HepG2 (cell line): ENCODE measurements around the gene CCDC196. TPM values are rescaled to one million over a fixed set of nuclear protein-coding genes. Genes with fewer than 3 reads are reported as not detected.

Experiments used
- ATF6 ChIP-seq: sonication (generic); formaldehyde crosslinking; conservative IDR thresholded peaks from 2 replicates; pipeline ENCODE4 v1.4.0; 2020; ENCODE audit warnings: missing genetic modification reagents
- ATRX ChIP-seq: sonication (generic); formaldehyde crosslinking; IDR thresholded peaks from 2 replicates; pipeline ENCODE4 v1.4.0; 2020; ENCODE audit warnings: missing genetic modification reagents, borderline replicate concordance
- CBX2 ChIP-seq, 2 experiments: fragments of 200-600 bp in 1 of 2; sonication (generic); formaldehyde crosslinking in 1 of 2; IDR thresholded peaks; 2 replicates each; pipeline versions ENCODE4 v1.7.0 to v1.8.1; 2018 to 2022; ENCODE audit warnings: low read depth in 2 of 2, low read length in 1 of 2, mild to moderate bottlenecking in 1 of 2, missing genetic modification reagents in 1 of 2
- ETV5 ChIP-seq: IDR thresholded peaks from 2 replicates; pipeline ENCODE4 v1.6.1; 2018; ENCODE audit warnings: missing biosample characterization, missing genetic modification reagents, inconsistent platforms, borderline replicate concordance
- FOXK2 ChIP-seq: fragments of 450-650 bp; IDR thresholded peaks from 2 replicates; pipeline ENCODE4 v1.6.1; 2016
- FOXM1 ChIP-seq: sonication (generic); formaldehyde crosslinking; IDR thresholded peaks from 2 replicates; pipeline ENCODE4 v1.5.0; 2020; ENCODE audit warnings: missing genetic modification reagents
- GABPB1 ChIP-seq: IDR thresholded peaks from 2 replicates; pipeline ENCODE4 v1.6.1; 2016; ENCODE audit warnings: mild to moderate bottlenecking, missing genetic modification reagents, moderate library complexity, missing compliant biosample characterization
- HNRNPL ChIP-seq: fragments of 200-400 bp; formaldehyde crosslinking; IDR thresholded peaks from 2 replicates; pipeline ENCODE4 v1.6.1; 2017; ENCODE audit warnings: mild to moderate bottlenecking, low read depth, low read length
- MXD4 ChIP-seq: IDR thresholded peaks from 2 replicates; pipeline ENCODE4 v1.6.1; 2016; ENCODE audit warnings: mild to moderate bottlenecking, missing biosample characterization, missing genetic modification reagents
- MYPOP ChIP-seq: sonication (generic); formaldehyde crosslinking; IDR thresholded peaks from 2 replicates; pipeline ENCODE4 v1.8.1; 2023; ENCODE audit warnings: mild to moderate bottlenecking, moderate library complexity, missing genetic modification reagents
- NCOR1 ChIP-seq: fragments of 200-600 bp; sonication (generic); IDR thresholded peaks from 2 replicates; pipeline ENCODE4 v1.7.0; 2017; ENCODE audit warnings: antibody characterized with exemption, low read length, borderline replicate concordance
- PRDM15 ChIP-seq: sonication (generic); formaldehyde crosslinking; IDR thresholded peaks from 2 replicates; pipeline ENCODE4 v1.4.0; 2020; ENCODE audit warnings: missing genetic modification reagents
- SALL1 ChIP-seq: sonication (generic); formaldehyde crosslinking; IDR thresholded peaks from 2 replicates; pipeline ENCODE4 v1.8.0; 2022; ENCODE audit warnings: mild to moderate bottlenecking, missing genetic modification reagents
- SOX5 ChIP-seq: IDR thresholded peaks from 2 replicates; pipeline ENCODE4 v1.6.1; 2016; ENCODE audit warnings: borderline replicate concordance
- TCF12 ChIP-seq, 2 experiments: fragments of 450-650 bp in 1 of 2; sonication (generic) in 1 of 2; formaldehyde crosslinking in 1 of 2; IDR thresholded peaks; 2 replicates each; pipeline versions ENCODE4 v1.6.1 to v1.8.0; 2017 to 2022; ENCODE audit warnings: antibody characterized with exemption in 1 of 2, mild to moderate bottlenecking in 1 of 2, missing genetic modification reagents in 1 of 2, moderate library complexity in 1 of 2
- TOE1 ChIP-seq: sonication (generic); formaldehyde crosslinking; IDR thresholded peaks from 2 replicates; pipeline ENCODE4 v1.4.0; 2020; ENCODE audit warnings: mild to moderate bottlenecking, missing genetic modification reagents
- ZFP1 ChIP-seq: IDR thresholded peaks from 2 replicates; pipeline ENCODE4 v1.6.1; 2016
- ZMYM2 ChIP-seq: sonication (generic); formaldehyde crosslinking; IDR thresholded peaks from 2 replicates; pipeline ENCODE4 v1.8.0; 2022; ENCODE audit warnings: mild to moderate bottlenecking, missing genetic modification reagents
- ZNF124 ChIP-seq: sonication (generic); formaldehyde crosslinking; IDR thresholded peaks from 2 replicates; pipeline ENCODE4 v1.4.0; 2020; ENCODE audit warnings: missing genetic modification reagents
- ZNF34 ChIP-seq: sonication (generic); formaldehyde crosslinking; IDR thresholded peaks from 2 replicates; pipeline ENCODE4 v1.4.0; 2020; ENCODE audit warnings: mild to moderate bottlenecking, missing genetic modification reagents, borderline replicate concordance
- ZNF580 ChIP-seq: IDR thresholded peaks from 2 replicates; pipeline ENCODE4 v1.6.1; 2016; ENCODE audit warnings: low read depth, borderline replicate concordance
- ZNF816 ChIP-seq: sonication (generic); formaldehyde crosslinking; IDR thresholded peaks from 2 replicates; pipeline ENCODE4 v1.8.0; 2022; ENCODE audit warnings: missing genetic modification reagents, mild to moderate bottlenecking, borderline replicate concordance
- polyA plus RNA-seq, 8 experiments: library from polyadenylated mRNA; depleted of rRNA in 3 of 8; stranded (reverse) in 7 of 8; unstranded in 1 of 8; fragments of >200 nt; fragmentation: Illumina TruSeq in 4 of 8; extraction: Trizol in 4 of 8; gene quantifications; 2 replicates each; pipeline versions ENCODE4 v1.2.1 to v1.2.3, GENCODE V29; 2011 to 2016; ENCODE audit warnings: low read depth in 4 of 8, missing spikeins in 1 of 8, mixed read lengths in 1 of 8; ENCODE audit not compliant: insufficient read depth in 1 of 8
- total RNA-seq, 5 experiments: library from RNA; depleted of rRNA; stranded (reverse); fragments of >200 nt; fragmentation: Illumina TruSeq; extraction: Trizol; gene quantifications; 2 replicates each; pipeline ENCODE4 v1.2.3, GENCODE V29; 2016; ENCODE audit warnings: low read depth in 1 of 5

The CCDC196 gene
- total and polyA plus RNA-seq, 2 of the 13 experiments (the other 11 are each of a cell fraction or from before 2014, with no cell fraction given) = not detected

GRCh38 chr14:66507722-66508546, 21.8 kb downstream of the CCDC196 start, which contains the start of gene GPHN (continued):
- TF ChIP-seq GABPB1 (CRISPR knock-in tag) (peak; percentile 83), ATRX (no peak), ZNF34 (CRISPR knock-in tag) (no peak), CBX2 (IDR thresholded peaks at IDR 0.05; ENCODE audit: low read depth, low read length) (no peak), CBX2 (CRISPR knock-in tag; IDR thresholded peaks at IDR 0.05; ENCODE audit: low read depth) (no peak), FOXM1 (CRISPR knock-in tag) (no peak; the same call in 1 of the 2 replicates), MXD4 (CRISPR knock-in tag) (peak; percentile 90), TCF12 (IDR thresholded peaks at IDR 0.05) (no peak), TCF12 (CRISPR knock-in tag; IDR thresholded peaks at IDR 0.05) (no peak), ZFP1 (no peak), ZNF816 (CRISPR knock-in tag) (peak; percentile 93), ZNF580 (peak; percentile 65), ATF6 (CRISPR knock-in tag) (peak; percentile 82; the same call in 1 of the 2 replicates), FOXK2 (peak; percentile 32; the same call in 1 of the 2 replicates), PRDM15 (CRISPR knock-in tag) (0 out of 2 replicates have a peak, but pooled peaks have one; percentile 14), ETV5 (CRISPR knock-in tag) (0 out of 2 replicates have a peak, but pooled peaks have one; percentile 6), HNRNPL (no peak), NCOR1 (no peak), MYPOP (CRISPR knock-in tag) (peak; percentile 75; the same call in 1 of the 2 replicates), SALL1 (CRISPR knock-in tag) (peak; percentile 85; the same call in 1 of the 2 replicates), TOE1 (CRISPR knock-in tag) (0 out of 2 replicates have a peak, but pooled peaks have one; percentile 84), ZMYM2 (no peak), SOX5 (no peak; the same call in 1 of the 2 replicates), ZNF124 (peak; percentile 40; the same call in 1 of the 2 replicates)
